ENCODE results near the gene TRAPPC5. TPM values are rescaled to one million over a fixed set of nuclear protein-coding genes. Genes with fewer than 3 reads are reported as not detected.
"Not testable (repeated sequence)": the region's sequence is repeated elsewhere in the genome, so short reads cannot be mapped to it uniquely, and the experiment has no call there.

TRAPPC5 gene
- total RNA-seq, 1 donor: 38.8 TPM

DNA sequence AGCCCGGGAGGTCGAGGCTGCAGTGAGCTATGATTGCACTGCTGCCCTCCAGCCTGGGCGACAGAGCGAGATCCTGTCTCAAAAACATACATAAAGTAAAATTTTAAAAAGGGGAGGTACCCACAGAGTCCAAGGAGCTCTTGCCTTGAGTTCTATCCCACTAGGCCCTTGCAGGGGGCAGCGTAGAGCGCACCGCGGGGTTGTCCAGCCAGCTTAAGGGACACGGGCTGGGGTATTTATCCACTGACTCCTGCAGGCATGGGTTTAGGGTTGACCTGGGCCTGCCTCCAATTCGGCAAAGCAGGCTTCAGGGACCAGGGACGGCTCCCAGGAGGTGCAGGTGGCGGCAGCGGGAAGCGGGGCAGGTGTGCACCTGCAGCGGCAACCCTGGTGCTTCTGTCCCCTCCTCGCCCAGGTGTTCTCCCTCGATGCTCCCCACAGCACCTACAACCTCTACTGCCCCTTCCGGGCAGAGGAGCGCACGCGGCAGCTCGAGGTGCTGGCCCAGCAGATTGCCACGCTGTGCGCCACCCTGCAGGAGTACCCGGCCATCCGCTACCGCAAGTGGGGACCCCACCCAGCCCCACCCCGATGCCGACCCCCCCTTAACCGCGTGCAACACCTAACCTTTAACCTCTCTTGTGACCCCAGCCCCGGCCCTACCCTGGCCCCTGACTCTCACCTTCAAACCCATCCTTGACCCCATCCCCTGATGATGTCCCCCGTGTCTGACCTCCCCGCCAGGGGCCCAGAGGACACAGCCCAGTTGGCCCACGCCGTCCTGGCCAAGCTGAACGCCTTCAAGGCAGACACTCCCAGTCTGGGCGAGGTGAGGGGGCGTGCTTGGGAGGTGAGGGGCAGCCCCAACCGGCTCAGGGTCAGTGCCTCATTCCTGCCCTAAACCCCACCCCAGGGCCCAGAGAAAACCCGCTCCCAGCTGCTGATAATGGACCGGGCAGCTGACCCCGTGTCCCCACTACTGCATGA is 39.0 kb upstream of the TRAPPC5 start:
- no peak for DNase-seq (ENCODE audit: low read depth)
- no peak for TF ChIP-seq CTCF (IDR thresholded peaks at IDR 0.05; ENCODE audit: insufficient read depth, low read length)

GRCh38 chr19:7642295-7643030 is 38.2 kb upstream of the TRAPPC5 start:
- no peak for DNase-seq (ENCODE audit: low read depth)
- H3K4me3 ChIP-seq (ENCODE audit: low read depth, low read length): no peak overlapping the region
- TF ChIP-seq CTCF (IDR thresholded peaks at IDR 0.05; ENCODE audit: insufficient read depth, low read length): no peak

More for the DNA sequence above, 39.0 kb upstream of the TRAPPC5 start:
- no peak overlapping the region for H3K4me3 ChIP-seq (ENCODE audit: low read depth, low read length)

DNA sequence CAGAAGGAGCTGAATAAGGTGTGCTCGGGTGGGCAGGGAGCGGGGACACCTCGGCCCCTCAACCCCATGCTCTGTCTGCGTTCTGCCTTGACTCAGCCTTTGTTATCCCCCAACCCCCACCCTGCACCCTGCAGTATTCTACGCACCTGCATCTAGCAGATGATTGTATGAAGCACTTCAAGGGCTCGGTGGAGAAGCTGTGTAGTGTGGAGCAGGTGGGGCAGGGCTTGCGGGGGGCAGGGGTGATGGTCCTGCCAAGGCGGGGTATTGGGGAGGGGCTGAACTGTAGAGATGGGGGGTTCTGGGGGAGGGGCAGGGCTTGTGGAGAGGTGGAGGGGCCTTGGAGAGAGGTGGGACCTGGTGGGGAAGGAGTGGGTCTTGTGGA is 37.6 kb upstream of the TRAPPC5 start:
- H3K4me3 ChIP-seq (ENCODE audit: low read depth, low read length): no peak overlapping the region
- DNase-seq (ENCODE audit: low read depth): no peak
- TF ChIP-seq CTCF (IDR thresholded peaks at IDR 0.05; ENCODE audit: insufficient read depth, low read length): no peak

DNA sequence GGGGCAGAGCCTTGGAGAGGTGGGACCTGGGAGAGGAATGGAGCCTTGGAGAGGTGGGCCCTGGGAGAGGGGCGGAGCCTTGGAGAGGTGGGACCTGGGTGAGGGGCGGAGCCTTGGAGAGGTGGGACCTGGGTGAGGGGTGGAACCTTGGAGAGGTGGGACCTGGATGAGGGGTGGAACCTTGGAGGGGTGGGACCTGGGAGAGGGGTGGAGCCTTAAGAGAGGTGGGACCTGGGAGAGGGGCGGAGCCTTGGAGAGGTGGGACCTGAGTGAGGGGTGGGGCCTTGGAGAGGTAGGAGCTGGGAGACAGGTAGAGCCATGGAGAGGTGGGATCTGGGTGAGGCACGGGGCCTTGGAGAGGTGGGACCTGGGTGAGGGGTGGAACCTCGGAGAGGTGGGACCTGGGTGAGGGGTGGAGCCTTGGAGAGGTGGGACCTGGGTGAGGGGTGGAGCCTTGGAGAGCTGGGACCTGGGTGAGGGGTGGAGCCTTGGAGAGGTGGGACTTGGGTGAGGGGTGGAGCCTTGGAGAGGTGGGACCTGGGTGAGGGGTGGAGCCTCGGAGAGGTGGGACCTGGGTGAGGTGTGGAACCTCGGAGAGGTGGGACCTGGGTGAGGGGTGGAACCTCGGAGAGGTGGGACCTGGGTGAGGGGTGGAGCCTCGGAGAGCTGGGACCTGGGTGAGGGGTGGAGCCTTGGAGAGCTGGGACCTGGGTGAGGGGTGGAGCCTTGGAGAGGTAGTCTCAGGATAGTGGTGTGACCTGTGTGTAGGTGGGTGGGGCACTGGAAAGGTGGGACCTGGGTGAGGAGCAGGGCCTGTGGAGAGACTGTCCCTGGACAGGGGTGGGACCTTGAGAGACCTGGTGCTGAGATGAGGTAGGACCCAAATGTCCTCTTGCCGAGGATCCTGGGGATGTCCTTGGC is 36.7 kb upstream of the TRAPPC5 start:
- not testable (repeated sequence) for H3K4me3 ChIP-seq (ENCODE audit: low read depth, low read length); DNase-seq (ENCODE audit: low read depth)

GRCh38 chr19:7644550-7644877 is 36.1 kb upstream of the TRAPPC5 start:
- DNase-seq (ENCODE audit: low read depth): no peak
- no peak overlapping the region for H3K4me3 ChIP-seq (ENCODE audit: low read depth, low read length)
- TF ChIP-seq CTCF (IDR thresholded peaks at IDR 0.05; ENCODE audit: insufficient read depth, low read length): no peak

DNA sequence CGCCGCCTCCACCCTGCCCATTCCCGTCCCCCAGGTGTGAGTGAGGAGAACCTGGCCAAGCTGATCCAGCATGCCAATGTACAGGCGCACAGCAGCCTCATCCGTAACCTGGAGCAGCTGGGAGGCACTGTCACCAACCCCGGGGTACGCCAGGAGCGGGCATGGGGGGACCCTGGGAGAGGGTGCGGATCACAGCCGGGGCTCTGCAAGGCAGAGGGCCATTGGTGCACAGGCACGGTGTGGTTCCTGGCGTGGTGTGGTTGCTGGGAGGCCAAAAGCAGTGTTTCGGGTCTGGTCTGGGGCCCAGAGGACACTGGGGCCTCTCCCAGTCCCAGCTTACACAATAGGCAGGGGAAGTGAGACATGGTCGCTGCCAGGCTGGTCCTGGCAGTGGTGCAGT is 35.5 kb upstream of the TRAPPC5 start:
- TF ChIP-seq CTCF (IDR thresholded peaks at IDR 0.05; ENCODE audit: insufficient read depth, low read length): no peak
- no peak overlapping the region for H3K4me3 ChIP-seq (ENCODE audit: low read depth, low read length)
- DNase-seq (ENCODE audit: low read depth): no peak
